ENCODE data around the gene DNTTIP2.
"Not testable (repeated sequence)": the region's sequence is repeated elsewhere in the genome, so short reads cannot be mapped to it uniquely, and the experiment has no call there.

Gene DNTTIP2

DNA sequence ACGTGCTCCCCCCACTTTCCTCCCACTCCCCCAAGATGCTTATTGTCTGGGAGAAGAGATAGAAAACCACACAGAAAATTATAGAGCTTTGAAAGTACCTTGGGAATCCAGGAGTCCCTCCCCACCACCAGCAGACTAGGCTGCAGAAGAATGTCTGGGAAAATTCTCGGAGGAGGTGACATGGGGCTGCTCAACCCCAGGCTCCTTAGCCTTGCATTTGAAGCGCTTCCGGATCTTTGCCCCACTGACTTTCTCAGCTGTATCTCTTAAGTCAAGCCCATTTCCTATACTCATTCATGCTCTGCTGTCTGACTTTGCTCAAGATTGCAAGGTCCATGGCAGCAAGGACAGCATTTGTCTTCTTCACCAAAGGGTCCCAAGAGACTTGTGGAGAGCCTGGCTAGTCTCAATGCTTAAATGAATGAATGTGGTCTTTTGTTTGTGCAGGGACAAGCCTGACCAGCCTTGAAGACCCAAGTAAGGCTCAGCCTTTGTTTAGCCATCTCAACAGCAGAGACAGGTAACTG, 38.0 kb downstream of the DNTTIP2 start:
- DNase-seq, result no peak

GRCh38 chr1:93839753-93840152, 39.3 kb downstream of the DNTTIP2 start:
- peak; percentile 24 for DNase-seq

DNA sequence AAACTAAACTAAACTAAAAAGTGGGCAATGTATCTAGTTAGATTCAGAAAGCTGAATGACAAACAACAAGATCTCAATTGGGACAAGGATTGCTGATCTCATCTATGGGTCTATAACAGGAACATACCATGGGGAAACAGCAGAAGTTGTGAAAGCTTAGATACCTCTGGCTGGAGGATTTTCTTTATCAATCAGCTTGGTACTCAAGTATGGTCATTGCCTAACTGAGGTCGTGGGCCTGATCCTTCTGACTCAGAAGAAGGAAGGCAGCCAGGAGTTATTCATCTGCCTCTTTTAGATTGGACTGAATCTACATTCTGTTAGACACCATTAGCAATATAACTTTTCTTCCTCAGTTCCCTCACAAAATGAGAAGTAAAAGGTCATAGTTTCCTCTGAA, 39.7 kb downstream of the DNTTIP2 start:
- peak; percentile 47 for DNase-seq

DNA sequence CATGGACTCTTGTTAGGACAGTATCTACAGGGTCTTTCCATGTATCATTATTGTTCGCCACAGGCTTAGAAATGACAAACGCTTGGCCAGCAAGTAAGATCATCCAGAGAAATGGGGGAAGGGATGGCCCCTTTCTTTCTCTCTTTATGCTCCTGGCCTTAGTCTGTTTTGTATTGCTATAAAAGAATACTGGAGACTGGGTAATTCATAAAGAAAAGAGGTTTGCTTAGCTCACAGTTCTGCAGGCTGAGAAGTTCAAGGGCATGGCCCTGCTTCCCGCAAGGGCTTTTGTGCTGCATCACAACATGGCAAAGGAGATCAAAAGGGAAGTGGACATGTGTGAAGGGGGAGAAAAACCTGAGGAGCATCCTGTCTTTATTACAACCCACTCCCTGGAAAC, 41.0 kb downstream of the DNTTIP2 start:
- no peak for DNase-seq

DNA sequence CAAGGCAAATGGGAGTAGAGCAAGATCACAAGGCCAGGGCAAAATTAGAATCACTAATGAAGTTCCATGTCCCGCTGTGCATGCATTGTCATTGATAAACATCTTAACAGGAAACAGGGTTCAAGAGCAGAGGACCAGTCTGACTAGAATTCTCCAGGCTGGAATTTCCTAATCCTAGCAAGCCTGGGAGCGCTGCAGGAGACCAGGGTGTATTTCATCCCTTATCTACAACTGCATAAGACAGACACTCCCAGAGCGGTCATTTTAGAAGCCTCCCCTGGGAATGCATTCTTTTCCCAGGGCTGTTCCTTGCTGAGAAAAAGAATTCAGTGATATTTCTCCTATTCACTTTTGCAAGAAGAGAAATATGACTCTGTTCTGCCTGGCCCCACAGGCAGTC, 45.7 kb downstream of the DNTTIP2 start:
- not testable (repeated sequence) for DNase-seq

- no peak for DNase-seq
These were observed 49.9 kb downstream of the DNTTIP2 start for GRCh38 chr1:93829061-93829460.

- no peak for DNase-seq
These were observed 50.6 kb downstream of the DNTTIP2 start for GRCh38 chr1:93828367-93828755.

GRCh38 chr1:93827633-93828366, 51.2 kb downstream of the DNTTIP2 start:
- no peak for DNase-seq

DNA sequence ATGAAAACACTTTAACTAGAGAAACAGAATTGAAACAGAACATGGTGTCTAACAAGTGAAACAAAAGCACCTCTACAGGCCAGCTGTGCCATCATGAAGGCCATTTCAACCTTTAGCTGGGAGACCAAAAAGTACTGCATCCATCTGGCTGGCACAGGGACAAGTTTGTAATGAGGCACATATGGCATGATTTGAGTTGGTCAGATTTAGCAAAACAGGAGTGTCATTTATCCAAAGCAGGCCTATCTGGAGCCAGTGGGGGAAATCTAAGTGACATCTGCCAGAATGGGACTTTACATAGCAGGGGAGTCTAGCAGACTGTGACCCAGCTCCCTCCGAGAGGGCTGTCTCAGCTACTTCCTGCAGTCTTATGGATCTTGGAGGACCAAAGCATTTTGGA, 51.9 kb downstream of the DNTTIP2 start:
- DNase-seq, result no peak

- DNase-seq, result no peak
These were observed 54.2 kb downstream of the DNTTIP2 start for GRCh38 chr1:93824834-93825233.

- no peak for DNase-seq
These were observed 56.1 kb downstream of the DNTTIP2 start for GRCh38 chr1:93822730-93823425.

GRCh38 chr1:93821423-93822144, 57.4 kb downstream of the DNTTIP2 start:
- no peak for DNase-seq

GRCh38 chr1:93820554-93821422, 58.2 kb downstream of the DNTTIP2 start:
- no peak for DNase-seq

DNA sequence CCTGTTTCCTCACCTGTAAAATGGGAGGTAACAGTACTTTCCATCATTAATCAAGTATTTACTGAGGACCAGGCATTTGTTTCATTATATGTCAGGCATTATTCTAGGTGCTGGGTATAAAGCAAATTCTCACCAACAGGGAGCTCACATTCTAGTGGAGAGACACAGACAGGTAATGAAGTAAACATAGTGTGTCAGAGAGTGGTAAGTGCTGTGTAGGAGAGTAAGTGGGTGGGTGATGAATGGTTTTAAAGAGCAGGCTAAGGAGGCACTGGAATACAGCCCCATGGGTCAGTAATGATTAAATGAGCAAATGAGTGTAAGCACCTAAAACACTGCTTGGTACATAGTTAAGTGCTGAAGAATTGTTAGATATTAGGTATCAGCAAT, 60.4 kb downstream of the DNTTIP2 start:
- DNase-seq, result no peak

GRCh38 chr1:93817819-93818569, 61.0 kb downstream of the DNTTIP2 start:
- DNase-seq, result peak; percentile 49

DNA sequence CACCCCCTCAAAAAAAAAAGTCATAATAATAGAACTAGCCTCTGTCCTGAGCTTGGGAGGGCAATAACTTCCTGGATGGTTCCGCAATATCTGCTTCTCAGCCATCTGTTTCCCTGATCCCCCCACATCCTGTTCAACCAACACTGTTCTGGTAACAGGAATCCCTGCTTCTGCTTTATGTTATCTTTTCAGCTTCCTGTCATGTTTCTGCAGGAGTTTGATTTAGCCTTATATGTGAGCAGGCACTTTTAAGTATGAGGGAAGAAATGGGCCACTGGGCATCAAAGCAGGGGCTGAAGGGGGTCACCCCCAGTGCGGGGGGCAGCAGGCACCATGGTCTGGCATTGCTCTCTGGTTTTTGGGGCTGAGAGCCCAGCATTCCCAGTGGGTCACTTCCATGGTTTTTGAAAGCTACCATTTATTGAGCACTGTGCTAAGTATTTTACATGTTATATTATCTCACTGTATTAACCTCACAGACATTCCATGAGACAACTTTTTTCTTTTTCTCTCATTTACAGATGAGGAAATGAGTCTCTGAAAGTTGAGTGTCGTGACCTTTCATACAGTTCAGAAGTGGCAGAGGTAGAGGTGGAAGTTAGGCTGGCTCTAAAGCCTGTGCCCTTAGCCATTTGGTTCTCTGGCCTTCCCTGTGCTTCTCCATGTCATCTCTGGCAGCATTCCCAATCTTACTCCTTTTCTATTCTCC, 61.9 kb downstream of the DNTTIP2 start:
- DNase-seq, result no peak

All from activated CD4-positive, alpha-beta T cell treated with anti-CD3 and anti-CD28 coated beads, Interleukin-2, amount 50 U/mL, for 16 hours (primary cell).